Activated CD4-positive, CD25-positive, alpha-beta regulatory T cell treated with anti-CD3 and anti-CD28 coated beads, Interleukin-2, amount 50 U/mL, for 72 hours (primary cell): ENCODE measurements around the gene MAP1B.

Experiments used
- DNase-seq: peaks from one replicate; pipeline ENCODE4 v3.0.0; 2021

The MAP1B gene

DNA sequence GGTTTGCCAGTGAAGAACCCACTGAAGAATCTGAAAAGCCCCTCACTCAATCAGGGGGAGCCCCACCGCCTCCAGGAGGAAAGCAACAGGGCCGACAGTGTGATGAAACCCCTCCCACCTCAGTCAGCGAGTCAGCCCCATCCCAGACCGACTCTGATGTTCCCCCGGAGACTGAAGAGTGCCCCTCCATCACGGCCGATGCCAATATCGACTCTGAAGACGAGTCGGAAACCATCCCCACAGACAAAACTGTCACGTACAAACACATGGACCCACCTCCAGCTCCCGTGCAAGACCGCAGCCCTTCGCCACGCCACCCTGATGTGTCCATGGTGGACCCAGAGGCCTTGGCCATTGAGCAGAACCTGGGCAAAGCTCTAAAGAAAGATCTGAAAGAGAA lies 92.4 kb downstream of the MAP1B start:
- DNase-seq = no peak

- no peak for DNase-seq
Measured at GRCh38 chr5:72202331-72202825, 95.1 kb downstream of the MAP1B start.

- DNase-seq = no peak
Measured at GRCh38 chr5:72203251-72203845, 96.1 kb downstream of the MAP1B start.

- DNase-seq = no peak
Measured at GRCh38 chr5:72204946-72205345, 97.7 kb downstream of the MAP1B start.

GRCh38 chr5:72205431-72206009 lies 98.2 kb downstream of the MAP1B start:
- DNase-seq = no peak

DNA sequence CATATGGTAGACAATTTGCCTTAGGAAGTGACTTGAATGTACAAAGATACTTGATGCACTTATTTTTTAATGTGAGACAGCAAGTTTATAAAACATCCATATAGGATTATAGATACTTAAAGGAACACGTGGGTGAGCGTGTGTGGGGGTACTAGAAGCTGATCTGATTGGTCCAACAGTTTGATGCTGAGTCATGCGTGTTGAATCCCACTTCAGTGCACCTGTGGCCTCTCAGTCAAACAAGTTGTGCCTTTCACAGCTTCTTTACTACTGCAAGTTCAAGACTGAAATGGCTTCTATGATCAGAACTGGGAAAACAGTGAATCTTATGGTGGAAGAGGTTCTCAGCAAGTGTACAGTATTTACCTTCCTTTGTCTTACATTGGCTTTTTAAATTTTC lies 98.9 kb downstream of the MAP1B start:
- no peak for DNase-seq

DNA sequence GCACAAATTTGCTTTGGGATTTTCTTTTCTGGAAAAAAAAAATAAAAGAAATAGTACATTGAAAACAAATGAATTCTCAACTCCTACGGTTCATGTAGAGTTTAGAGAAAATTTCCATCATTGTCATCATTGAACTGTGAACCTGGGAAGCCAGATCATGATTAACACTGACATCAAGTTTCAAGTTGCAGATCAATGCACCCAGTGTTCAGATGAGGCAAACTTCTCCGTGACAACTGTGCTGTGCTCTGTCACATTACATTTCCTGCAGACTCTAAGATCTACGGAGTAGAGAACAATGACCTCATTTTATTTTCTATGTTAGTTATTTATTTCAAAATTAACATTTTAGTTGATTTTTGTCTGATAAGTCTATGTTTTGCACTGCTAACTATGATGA lies 99.7 kb downstream of the MAP1B start:
- no peak for DNase-seq

DNA sequence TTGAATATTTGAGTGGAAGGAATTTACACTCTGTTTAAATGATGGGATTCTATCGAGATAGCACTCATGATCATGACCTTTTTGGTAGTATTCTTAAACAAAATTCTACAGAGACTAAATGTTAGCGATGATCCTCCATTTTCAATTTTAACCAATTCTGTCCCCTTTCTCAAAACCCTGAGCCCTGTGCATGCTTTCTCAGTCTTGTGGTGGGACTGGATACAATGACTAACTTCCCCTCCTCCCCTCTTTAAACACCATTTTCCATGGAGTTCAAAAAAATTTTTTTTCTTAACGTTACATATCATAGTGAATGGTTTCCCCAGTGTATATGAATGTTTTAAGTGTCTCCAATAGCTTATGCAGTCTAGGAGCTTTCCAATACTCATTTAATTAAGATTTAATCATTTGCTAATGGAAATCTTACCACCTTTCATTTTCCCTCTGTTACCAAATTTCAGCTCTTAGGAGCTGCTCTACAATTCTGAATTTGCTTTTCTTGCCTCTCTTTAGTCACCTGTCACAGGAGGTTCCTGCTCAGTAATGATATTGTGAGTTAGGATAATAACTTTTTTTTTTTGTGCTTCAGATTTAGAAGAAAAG lies 101.2 kb downstream of the MAP1B start:
- no peak for DNase-seq

DNA sequence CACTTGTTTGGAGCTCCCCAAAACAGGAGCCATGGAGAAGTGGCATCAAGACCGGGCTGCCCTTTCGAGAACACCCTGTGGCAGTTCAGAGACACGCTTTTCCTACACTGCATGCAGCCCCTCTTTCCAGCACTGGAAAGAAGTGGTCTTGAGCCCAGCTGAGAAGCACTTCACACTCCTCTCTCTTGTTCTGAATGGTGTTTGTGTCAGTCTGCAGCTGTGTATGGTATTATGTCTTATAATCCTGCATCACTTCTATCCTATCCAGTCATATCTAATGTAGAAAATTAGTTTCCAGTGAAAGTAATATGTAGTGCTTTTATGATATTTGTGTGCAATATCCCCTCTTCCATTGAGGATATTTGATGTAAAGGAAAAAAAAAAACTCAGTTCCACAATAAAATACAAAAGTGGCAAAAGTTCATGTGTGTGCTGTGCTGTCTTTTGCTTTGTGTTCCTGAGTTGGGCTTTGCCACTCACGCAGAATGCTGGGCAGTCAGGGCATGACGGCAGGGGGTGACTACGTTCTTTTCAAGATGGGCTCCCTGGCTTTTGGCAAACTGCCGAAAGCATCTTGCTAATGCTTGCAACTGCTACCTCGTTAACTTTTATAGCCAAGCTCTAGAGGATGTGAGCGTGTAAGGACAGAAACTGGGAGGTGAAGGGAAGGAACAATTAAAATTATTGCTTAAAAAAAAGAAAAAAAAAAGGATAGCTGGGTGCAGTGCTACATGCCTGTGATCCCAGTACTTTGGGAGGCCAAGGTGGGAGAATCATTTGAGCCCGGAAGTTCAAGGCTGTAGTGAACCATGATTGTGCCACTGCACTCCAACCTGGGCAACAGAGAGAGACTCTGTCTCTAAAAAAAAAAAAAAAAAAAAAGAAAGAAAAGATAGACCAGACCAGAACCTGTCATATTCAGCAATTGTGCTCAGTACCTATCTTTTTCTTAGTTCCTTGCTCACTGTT lies 102.2 kb downstream of the MAP1B start:
- DNase-seq = no peak

DNA sequence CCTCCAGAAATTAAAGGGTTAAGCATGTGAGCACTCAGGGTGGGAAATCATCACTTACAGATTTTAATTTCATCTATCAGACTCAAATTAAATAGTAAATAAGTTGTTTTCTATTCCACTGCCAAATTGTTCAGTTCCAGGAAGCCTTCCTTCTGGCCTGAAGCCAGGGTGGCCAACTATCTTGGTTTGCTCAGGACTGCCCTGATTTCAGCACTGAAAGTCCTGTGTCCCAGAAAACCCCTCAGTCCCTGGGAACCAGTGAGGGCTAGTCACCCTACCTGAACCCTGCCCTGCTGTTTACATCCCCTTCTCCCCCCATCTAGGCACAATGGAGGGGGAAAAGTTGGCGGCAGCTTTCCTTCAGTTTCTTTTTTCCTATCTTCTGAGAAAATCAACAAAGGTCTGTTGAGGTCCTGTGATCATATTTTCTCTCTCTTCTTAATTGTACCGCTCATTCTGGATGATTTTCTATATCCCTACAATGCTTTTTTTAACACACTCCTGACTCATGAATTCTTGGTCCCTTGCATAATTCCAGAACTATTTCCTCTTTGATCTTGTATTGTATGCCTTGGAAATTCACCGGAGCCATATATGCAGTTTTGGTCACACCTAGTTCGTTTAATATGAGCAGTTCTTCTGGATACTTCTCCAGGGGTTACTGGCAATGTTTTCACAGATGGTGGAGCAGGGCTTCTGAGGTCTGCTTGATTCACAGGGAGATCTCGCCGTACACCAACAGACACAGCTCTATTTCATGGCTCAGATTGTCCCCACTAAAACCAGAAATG lies 103.8 kb downstream of the MAP1B start:
- no peak for DNase-seq

DNA sequence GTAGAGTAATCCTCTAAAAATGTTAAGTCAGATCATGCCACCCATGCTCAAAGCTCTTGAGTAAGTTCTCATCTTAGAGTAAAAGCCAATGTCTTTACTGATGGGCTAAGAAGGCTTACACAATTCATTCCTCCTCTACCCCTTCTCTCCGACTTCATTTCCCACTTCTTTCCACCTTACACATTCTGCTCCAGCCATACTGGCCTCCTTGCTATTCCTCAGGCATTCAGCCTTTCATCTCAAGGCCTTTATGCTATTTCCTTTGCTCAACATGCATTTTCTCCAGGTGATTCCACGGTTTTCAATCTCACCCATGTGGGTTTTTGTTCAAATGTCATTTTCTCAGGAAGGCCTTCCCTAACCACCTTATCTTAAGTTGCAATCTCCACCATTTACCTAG lies 104.9 kb downstream of the MAP1B start:
- no peak for DNase-seq

DNA sequence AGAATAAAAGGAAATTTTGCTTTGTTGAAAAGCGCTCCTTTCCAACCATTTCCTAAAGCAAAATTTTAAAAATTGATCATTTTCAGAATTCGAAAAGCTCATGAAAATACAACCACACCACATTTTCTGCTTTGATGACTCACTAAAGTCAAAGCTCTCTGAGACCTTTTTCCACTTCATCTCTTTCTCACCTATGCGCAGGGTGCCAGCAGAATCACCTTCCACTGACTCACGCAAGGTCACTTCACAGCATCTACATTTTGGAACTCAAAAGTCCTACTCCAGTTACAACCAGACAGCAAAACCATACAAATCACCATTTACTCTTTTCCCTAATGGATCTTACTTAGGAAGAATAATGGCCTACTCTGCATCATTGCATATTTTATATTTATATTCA lies 106.2 kb downstream of the MAP1B start:
- no peak for DNase-seq

GRCh38 chr5:72214168-72214567 lies 106.9 kb downstream of the MAP1B start:
- DNase-seq = no peak

- DNase-seq = no peak
Measured at GRCh38 chr5:72216756-72217155, 109.5 kb downstream of the MAP1B start.

DNA sequence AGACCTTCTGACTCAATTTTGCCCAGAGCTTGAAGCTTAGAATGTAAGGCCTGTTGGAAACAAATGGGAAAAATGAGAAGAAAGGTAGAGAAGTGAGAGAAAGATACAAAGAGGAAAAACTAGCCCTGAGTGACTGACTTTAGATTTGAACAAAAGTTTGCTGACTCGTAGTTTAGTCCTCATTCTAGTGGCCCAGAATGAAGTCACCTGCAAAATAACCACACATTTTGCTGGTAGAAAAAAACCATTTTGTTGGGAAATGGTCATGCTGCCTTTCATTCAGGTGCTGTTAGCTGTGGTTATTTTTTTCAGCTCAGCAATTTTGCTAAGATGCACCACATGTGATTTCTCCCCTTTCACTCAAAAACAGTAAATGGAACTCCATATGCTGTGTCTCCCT lies 113.8 kb downstream of the MAP1B start:
- no peak for DNase-seq

GRCh38 chr5:72221541-72221940 lies 114.3 kb downstream of the MAP1B start:
- DNase-seq = no peak

DNA sequence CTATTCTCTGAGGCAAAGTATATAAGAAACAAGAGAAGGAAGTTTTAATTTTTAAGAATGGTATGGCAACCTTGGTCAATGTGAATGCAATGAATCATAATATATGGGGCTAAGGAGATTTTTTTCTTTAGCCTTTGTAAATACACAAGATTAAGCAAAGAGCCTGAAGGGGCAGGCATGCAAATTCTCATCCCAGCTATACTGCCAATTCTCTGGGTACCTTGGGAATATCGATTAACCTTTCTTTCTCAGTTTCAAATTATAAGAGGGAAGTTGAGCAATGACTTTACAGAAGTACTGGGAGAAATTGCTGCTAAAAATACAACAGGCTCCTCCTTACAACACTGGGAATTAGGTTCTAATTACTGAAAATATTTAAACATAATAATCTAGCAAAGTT lies 115.2 kb downstream of the MAP1B start:
- no peak for DNase-seq

GRCh38 chr5:72223371-72223770 lies 116.1 kb downstream of the MAP1B start:
- DNase-seq = no peak

- no peak for DNase-seq
Measured at GRCh38 chr5:72224946-72225463, 117.7 kb downstream of the MAP1B start.

GRCh38 chr5:72225741-72226140 lies 118.5 kb downstream of the MAP1B start:
- no peak for DNase-seq

DNA sequence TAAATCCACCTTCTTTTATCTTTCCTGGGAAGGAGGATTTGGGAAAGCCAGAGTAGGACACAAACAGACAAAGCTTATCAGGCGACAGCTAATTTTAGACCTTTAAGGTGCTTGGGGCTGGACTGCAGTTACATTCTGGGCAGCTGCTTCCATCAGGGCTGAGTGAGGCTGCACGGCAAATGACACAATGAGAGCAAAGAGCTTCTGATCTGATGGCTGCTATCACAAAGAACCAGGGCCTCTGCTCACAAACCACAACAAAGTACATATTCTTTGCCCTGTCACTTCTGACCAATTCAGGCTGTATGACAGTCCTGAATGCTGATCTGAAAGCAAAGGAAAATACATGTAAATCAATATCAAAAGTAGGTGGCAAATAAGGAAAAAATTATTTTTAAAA lies 119.7 kb downstream of the MAP1B start:
- no peak for DNase-seq

DNA sequence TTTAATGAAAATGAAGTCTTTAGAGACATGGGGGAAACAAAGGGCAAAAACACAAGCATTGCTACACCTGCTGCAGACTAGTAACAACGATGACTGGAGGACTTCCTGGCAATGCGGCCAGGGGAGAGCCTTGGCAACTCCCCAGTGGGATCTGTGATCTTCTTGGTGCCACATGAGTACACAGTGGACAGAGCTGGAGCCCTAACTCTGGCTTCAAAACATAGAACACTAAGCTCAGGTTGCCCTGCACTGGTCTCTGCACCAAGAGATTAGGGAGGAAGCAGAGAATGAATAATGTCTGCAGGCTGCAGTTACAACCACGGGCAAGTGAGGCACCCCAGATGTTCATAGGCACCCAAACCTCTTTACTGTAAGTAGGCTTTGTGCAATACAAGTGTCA lies 121.7 kb downstream of the MAP1B start:
- no peak for DNase-seq
